Large intestine (tissue), 3 donors: ENCODE measurements around the gene LNX1. TPM values are rescaled to one million over a fixed set of nuclear protein-coding genes. Genes with fewer than 3 reads are reported as not detected.
"Not testable (repeated sequence)": the region's sequence is repeated elsewhere in the genome, so short reads cannot be mapped to it uniquely, and the experiment has no call there.

Experiments
- DNase-seq, 2 donors: peaks; one replicate each; pipeline versions ENCODE4 v3.0.0 to v3.0.0-alpha.2; 2013
- H3K27ac ChIP-seq: one replicate; pipeline ENCODE4 v1.5.1; 2013; ENCODE audit warnings: low read length
- H3K27me3 ChIP-seq: 2 replicates; pipeline ENCODE4 v1.6.1; 2013; ENCODE audit warnings: low read length; ENCODE audit not compliant: control insufficient read depth, insufficient read depth
- H3K36me3 ChIP-seq: 2 replicates; pipeline ENCODE4 v1.6.1; 2013; ENCODE audit warnings: low read length; ENCODE audit not compliant: control insufficient read depth, insufficient read depth
- H3K4me1 ChIP-seq: one replicate; pipeline ENCODE4 v1.6.1; 2013; ENCODE audit warnings: low read length; ENCODE audit not compliant: control insufficient read depth, insufficient read depth
- H3K4me3 ChIP-seq: one replicate; pipeline ENCODE4 v1.5.1; 2013; ENCODE audit warnings: low read length
- H3K9me3 ChIP-seq: one replicate; pipeline ENCODE4 v1.6.1; 2013; ENCODE audit warnings: mild to moderate bottlenecking, low read depth, low read length, moderate library complexity; ENCODE audit not compliant: control insufficient read depth
- WGBS: methylation state at CpG from one replicate; pipeline ENCODE4 v1.1.5; 2013; ENCODE audit warnings: low lambda C conversion rate; ENCODE audit not compliant: insufficient coverage; 5-methylcytosine and 5-hydroxymethylcytosine counted together
- polyA plus RNA-seq: library from polyadenylated mRNA; unstranded; fragments of 120-200 nt; gene quantifications from one replicate; pipeline ENCODE4 v1.2.1, GENCODE V29; 2013

The LNX1 gene
- polyA plus RNA-seq, 1 donor: 10.8 TPM

DNA sequence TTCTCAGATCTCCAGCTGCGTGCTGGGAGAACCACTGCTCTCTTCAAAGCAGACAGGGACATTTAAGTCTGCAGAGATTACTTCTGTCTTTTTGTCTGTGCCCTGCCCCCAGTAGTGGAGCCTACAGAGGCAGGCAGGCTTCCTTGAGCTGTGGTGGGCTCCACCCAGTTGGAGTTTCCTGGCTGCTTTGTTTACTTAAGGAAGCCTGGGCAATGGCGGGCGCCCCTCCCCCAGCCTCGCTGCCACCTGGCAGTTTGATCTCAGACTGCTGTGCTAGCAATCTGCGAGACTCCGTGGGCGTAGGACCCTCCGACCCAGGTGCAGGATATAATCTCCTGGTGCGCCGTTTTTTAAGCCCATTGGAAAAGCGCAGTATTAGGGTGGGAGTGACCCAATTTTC lies 181.8 kb downstream of the LNX1 start:
- H3K4me1 ChIP-seq, DNase-seq, H3K36me3 ChIP-seq, H3K9me3 ChIP-seq, H3K27me3 ChIP-seq, H3K27ac ChIP-seq, H3K4me3 ChIP-seq: not testable (repeated sequence)
- no CpG with 5 or more reads among the region's 11 CpGs for WGBS

Other genes starting within 250 kb of the LNX1 start
- gene SCFD2, start 225.4 kb downstream of the LNX1 start, polyA plus RNA-seq: 8.2 TPM
- gene FIP1L1, start 213.8 kb downstream of the LNX1 start, polyA plus RNA-seq: 57.7 TPM